ENCODE data around the gene FUZ. TPM values are rescaled to one million over a fixed set of nuclear protein-coding genes. Genes with fewer than 3 reads are reported as not detected.

FUZ gene
- total and polyA plus RNA-seq, 2 experiments from 2014 or later, result 11.7 to 21.1 TPM

DNA sequence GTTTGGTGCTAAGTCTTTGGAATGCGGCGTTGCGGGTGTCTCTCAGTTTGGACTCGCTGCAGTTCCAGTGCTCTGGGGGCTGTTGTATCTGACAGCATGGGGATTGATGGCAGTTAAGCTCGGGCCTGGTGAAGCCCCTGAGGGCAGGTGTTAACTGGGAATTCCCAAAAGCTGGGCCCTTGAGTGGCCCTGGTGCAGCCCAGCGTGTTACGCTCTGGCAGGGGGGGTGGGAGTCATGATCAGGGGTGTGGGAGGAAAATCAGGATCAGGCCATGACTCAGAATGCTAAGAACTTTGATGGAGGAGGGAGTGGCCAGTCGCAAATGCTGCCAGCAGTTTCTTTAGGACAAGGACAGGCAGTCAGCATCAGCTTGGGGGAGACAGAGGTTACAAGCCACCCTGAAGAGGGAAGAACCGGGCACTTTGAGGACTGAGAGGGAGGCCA, 26.7 kb downstream of the FUZ start:
- no peaks in the 10 kb centered on the region for H3K9me3 ChIP-seq (ENCODE audit: low read depth)
- H3K4me1 ChIP-seq (ENCODE audit: insufficient read depth), result peaks cover 14% of the 10 kb centered on the region
- peak overlapping the region; percentile 69 for H3K27ac ChIP-seq
- H3K9ac ChIP-seq, result peak overlapping the region; percentile 50
- TF ChIP-seq EZH2phosphoT487 (IDR thresholded peaks at IDR 0.05; ENCODE audit: insufficient read depth, low read depth) (no peak), EZH2 (IDR thresholded peaks at IDR 0.05; ENCODE audit: insufficient read depth, poor library complexity, severe bottlenecking) (no peak)
- no peaks in the 10 kb centered on the region for H3K27me3 ChIP-seq (replicated peaks; ENCODE audit: insufficient read depth)
- H2AFZ ChIP-seq, result no peak overlapping the region
- H4K20me1 ChIP-seq (ENCODE audit: insufficient read depth), result no peaks in the 10 kb centered on the region
- no peaks in the 10 kb centered on the region for H3K9me2 ChIP-seq (ENCODE audit: insufficient read depth)
- peak overlapping the region; percentile 21; the same call in 1 of the 2 replicates for H3K4me3 ChIP-seq
- H3F3A ChIP-seq (ENCODE audit: insufficient read depth), result peaks cover 34% of the 10 kb centered on the region
- in situ Hi-C loops (cut with MboI), result no loop called here
- H3K4me2 ChIP-seq (ENCODE audit: unreplicated experiment), result peak overlapping the region; percentile 50
- H3K79me2 ChIP-seq (ENCODE audit: insufficient read depth), result peaks cover 59% of the 10 kb centered on the region
- 5 to 12% methylated on average over 8 to 9 of the region's 9 CpGs for WGBS, 2 experiments (ENCODE audit: low coverage in 1 of 2, low lambda C conversion rate in 2 of 2, missing lambda C conversion rate in 2 of 2)
- peak; percentile 90 for DNase-seq
- peaks cover 26% of the 10 kb centered on the region; the same call in 1 of the 2 replicates for H3K36me3 ChIP-seq (ENCODE audit: low read depth)

DNA sequence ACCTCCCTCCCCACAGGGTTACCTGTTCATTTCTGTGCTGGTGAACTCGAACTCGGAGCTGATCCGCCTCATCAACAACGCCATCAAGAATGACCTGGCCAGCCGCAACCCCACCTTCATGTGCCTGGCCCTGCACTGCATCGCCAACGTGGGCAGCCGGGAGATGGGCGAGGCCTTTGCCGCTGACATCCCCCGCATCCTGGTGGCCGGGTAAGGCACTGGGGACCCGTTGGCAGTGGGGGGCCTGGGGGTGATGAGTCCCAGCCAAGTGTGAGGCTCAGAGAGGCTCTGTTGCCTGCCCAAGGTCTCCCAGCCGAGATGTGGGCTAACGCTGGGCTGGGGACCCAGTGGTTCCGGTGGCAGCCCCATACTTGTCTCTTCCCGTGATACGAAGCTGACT, 30.6 kb downstream of the FUZ start:
- peaks cover 34% of the 10 kb centered on the region for H3F3A ChIP-seq (ENCODE audit: insufficient read depth)

DNA sequence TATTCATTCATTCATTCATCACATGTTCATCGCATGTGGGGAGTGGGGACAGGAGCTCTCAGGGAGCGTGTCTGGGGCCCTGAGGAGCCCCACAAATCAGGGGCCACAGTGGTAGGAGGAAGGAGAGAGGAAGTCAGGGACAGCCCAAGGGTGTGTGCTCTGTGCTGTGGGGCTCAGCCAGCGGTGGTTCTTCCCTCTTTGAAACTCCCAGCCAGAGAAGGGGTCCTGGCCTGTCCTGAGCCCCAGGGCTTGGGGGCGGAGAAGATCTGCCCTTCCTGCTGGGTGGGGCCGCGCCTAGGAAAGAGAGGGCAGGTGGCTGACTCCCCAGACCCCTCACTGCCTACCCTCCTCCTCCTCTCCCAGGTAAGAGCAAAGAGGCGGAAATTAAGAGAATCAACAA, 31.7 kb downstream of the FUZ start:
- no peak for TF ChIP-seq EZH2 (IDR thresholded peaks at IDR 0.05; ENCODE audit: insufficient read depth, poor library complexity, severe bottlenecking)
- TF ChIP-seq EZH2phosphoT487 (IDR thresholded peaks at IDR 0.05; ENCODE audit: insufficient read depth, low read depth), result no peak
- in situ Hi-C loops (cut with MboI), result no loop called here
- DNase-seq, result no peak
- Histone ChIP-seq H3F3A (ENCODE audit: insufficient read depth) (peaks cover 29% of the 10 kb centered on the region), H3K9ac (no peak overlapping the region), H3K4me2 (ENCODE audit: unreplicated experiment) (no peak overlapping the region), H3K79me2 (ENCODE audit: insufficient read depth) (peaks cover 66% of the 10 kb centered on the region), H3K4me1 (ENCODE audit: insufficient read depth) (peaks cover 9% of the 10 kb centered on the region), H3K27ac (no peak overlapping the region), H3K9me2 (ENCODE audit: insufficient read depth) (no peaks in the 10 kb centered on the region), H3K27me3 (replicated peaks; ENCODE audit: insufficient read depth) (no peaks in the 10 kb centered on the region), H3K36me3 (ENCODE audit: low read depth) (peaks cover 17% of the 10 kb centered on the region; the same call in 1 of the 2 replicates), H4K20me1 (ENCODE audit: insufficient read depth) (no peaks in the 10 kb centered on the region), H2AFZ (no peak overlapping the region), H3K9me3 (ENCODE audit: low read depth) (no peaks in the 10 kb centered on the region), H3K4me3 (no peak overlapping the region)
- WGBS, 2 experiments (ENCODE audit: low coverage in 1 of 2, low lambda C conversion rate in 2 of 2, missing lambda C conversion rate in 2 of 2), result 94 to 98% methylated on average over 7 of the region's 7 CpGs

More for the DNA sequence above, 30.6 kb downstream of the FUZ start:
- no peaks in the 10 kb centered on the region for H3K9me2 ChIP-seq (ENCODE audit: insufficient read depth)
- no peak overlapping the region for H3K27ac ChIP-seq
- H3K27me3 ChIP-seq (replicated peaks; ENCODE audit: insufficient read depth), result no peaks in the 10 kb centered on the region
- H3K4me2 ChIP-seq (ENCODE audit: unreplicated experiment), result no peak overlapping the region
- no peaks in the 10 kb centered on the region for H4K20me1 ChIP-seq (ENCODE audit: insufficient read depth)
- no peaks in the 10 kb centered on the region for H3K9me3 ChIP-seq (ENCODE audit: low read depth)
- peaks cover 16% of the 10 kb centered on the region for H3K4me1 ChIP-seq (ENCODE audit: insufficient read depth)
- peaks cover 62% of the 10 kb centered on the region for H3K79me2 ChIP-seq (ENCODE audit: insufficient read depth)
- no peak overlapping the region for H3K4me3 ChIP-seq
- in situ Hi-C loops (cut with MboI), result no loop called here
- H3K36me3 ChIP-seq (ENCODE audit: low read depth), result peaks cover 20% of the 10 kb centered on the region; the same call in 1 of the 2 replicates
- no peak overlapping the region for H2AFZ ChIP-seq
- TF ChIP-seq EZH2phosphoT487 (IDR thresholded peaks at IDR 0.05; ENCODE audit: insufficient read depth, low read depth) (no peak), EZH2 (IDR thresholded peaks at IDR 0.05; ENCODE audit: insufficient read depth, poor library complexity, severe bottlenecking) (no peak)
- WGBS, 2 experiments (ENCODE audit: low coverage in 1 of 2, low lambda C conversion rate in 2 of 2, missing lambda C conversion rate in 2 of 2), result 95 to 100% methylated on average over 14 to 18 of the region's 18 CpGs
- no peak overlapping the region for H3K9ac ChIP-seq
- DNase-seq, result no peak

GRCh38 chr19:49780861-49781260, 32.2 kb downstream of the FUZ start:
- Histone ChIP-seq H3K79me2 (ENCODE audit: insufficient read depth) (peaks cover 71% of the 10 kb centered on the region), H3K9ac (no peak overlapping the region), H4K20me1 (ENCODE audit: insufficient read depth) (no peaks in the 10 kb centered on the region), H2AFZ (no peak overlapping the region), H3K4me1 (ENCODE audit: insufficient read depth) (peaks cover 4% of the 10 kb centered on the region; the same call in 1 of the 2 replicates), H3K4me2 (ENCODE audit: unreplicated experiment) (no peak overlapping the region), H3K4me3 (no peak overlapping the region), H3K9me2 (ENCODE audit: insufficient read depth) (no peaks in the 10 kb centered on the region), H3K27me3 (replicated peaks; ENCODE audit: insufficient read depth) (no peaks in the 10 kb centered on the region), H3K9me3 (ENCODE audit: low read depth) (no peaks in the 10 kb centered on the region), H3F3A (ENCODE audit: insufficient read depth) (peaks cover 24% of the 10 kb centered on the region), H3K36me3 (ENCODE audit: low read depth) (peaks cover 17% of the 10 kb centered on the region; the same call in 1 of the 2 replicates), H3K27ac (no peak overlapping the region)
- no peak for DNase-seq
- 89 to 91% methylated on average over 8 of the region's 8 CpGs for WGBS, 2 experiments (ENCODE audit: low coverage in 1 of 2, low lambda C conversion rate in 2 of 2, missing lambda C conversion rate in 2 of 2)
- TF ChIP-seq EZH2 (IDR thresholded peaks at IDR 0.05; ENCODE audit: insufficient read depth, poor library complexity, severe bottlenecking) (no peak), EZH2phosphoT487 (IDR thresholded peaks at IDR 0.05; ENCODE audit: insufficient read depth, low read depth) (no peak)
- in situ Hi-C loops (cut with MboI), result no loop called here

Data from GM23248 (cell line).